ENCODE measurements around the gene MIDN.
"Not testable (repeated sequence)": the region's sequence is repeated elsewhere in the genome, so short reads cannot be mapped to it uniquely, and the experiment has no call there.

The MIDN gene

DNA sequence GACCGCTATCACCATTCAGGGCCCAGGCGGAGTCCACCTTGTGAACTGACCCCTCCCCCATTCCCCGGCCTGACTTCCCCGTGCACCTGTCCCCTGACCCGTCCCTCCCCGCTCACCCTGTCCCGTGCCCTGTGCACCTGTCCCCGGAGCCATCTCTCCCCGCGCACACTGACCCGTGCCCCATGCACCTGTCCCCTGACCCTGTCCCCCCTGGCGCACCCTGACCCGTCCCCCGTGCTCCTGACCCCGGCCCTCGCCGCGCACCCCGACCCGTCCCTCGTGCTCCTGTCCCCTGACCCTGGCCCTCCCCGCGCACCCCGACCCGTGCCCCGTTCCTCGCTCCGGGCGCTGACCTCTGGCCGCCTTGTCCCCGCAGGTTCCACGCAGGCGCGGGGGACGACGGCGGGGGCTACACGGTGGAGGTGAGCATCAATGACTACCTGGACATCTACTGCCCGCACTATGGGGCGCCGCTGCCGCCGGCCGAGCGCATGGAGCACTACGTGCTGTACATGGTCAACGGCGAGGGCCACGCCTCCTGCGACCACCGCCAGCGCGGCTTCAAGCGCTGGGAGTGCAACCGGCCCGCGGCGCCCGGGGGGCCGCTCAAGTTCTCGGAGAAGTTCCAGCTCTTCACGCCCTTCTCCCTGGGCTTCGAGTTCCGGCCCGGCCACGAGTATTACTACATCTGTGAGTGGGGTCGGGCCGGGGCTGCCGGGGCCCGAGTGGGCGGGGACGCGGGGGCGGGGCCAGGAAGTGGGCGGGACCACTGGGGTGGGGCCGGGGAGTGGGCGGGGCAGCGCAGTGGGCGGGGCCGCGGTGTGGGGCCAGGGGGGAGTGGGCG lies 47.0 kb downstream of the MIDN start:
- DNase-seq: no peak

DNA sequence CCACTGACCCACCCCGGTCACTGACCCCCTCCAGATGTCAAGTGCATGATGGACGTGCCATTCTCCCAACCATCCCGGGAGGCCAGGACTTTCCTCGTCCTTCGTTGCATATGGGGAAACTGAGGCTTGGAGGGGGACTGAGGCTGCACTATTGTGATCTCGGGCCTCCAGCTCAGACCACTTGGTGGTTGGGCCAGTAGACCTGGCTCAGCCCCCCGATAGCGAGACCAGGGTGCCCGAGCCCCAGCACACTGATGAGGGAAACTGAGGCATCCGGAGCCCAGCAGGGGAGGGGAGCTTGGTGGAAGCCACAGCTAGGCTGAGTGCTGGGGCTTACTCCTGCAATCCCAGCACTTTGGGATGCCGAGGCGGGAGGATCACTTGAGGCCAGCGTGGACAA lies 47.7 kb downstream of the MIDN start:
- no peak for DNase-seq

DNA sequence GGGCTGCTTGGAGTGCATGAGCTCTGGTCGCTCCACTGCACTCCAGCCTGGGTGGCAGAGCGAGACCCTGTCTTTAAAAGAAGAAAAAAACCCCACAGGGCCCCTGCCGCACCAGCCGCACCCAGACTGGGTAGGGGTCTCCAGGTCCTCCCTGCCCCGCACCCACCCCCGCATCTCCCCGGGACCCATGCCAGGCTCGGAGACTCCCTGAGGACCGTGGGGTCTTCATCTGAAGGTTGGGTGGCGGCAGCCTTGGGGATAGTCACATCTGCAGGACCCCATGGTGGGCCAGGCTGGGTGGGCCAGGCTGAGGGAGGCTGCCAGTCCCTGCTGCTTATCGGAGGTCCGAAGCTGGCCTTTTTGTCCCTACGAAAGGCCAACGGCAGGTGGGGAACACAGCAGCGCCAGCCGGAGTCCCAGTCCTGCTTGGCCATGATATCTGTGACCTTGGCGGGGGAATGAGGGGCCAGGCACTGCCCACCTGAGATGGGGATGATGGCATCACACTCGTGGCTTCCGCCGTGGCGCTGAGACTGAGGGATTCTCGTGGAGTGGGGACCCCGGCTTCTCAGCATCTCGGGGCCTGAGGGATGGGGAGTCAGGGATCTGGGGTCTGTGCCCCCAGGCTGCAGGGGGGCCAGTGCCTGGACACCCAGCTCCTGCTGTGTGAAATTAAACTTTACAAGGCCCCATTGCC lies 48.3 kb downstream of the MIDN start:
- no peak for DNase-seq

DNA sequence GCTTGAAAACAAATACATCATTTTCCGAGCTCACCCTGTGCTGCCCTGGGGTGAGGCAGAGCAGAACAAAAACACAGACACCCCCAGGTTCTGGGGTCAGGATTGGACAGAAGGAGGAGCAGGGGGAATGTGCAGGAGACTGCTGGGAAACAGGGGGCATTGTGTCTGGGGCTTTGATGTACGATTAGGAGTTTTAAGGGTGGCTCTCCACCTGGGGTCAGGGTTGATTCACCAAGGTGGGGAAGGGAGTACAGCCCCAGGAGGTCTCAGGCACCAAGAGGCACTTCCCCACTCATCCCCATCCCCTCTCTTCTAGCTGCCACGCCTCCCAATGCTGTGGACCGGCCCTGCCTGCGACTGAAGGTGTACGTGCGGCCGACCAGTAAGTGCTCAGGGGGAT lies 49.9 kb downstream of the MIDN start:
- no peak for DNase-seq

DNA sequence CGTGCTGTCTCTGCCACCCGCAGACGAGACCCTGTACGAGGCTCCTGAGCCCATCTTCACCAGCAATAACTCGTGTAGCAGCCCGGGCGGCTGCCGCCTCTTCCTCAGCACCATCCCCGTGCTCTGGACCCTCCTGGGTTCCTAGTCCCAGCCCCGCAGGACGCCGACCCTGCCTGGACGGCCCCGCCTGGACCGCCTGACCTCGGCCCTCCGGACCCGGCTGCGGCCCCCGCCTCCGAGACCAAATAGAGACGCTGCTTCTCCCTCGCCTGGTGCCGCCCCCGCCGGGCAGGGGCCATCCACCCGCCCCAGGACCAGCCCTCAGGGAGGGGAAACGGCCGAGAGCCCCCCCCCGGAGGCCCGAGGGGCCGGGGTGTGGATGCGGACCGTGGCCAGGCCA lies 51.4 kb downstream of the MIDN start:
- no peak for DNase-seq

DNA sequence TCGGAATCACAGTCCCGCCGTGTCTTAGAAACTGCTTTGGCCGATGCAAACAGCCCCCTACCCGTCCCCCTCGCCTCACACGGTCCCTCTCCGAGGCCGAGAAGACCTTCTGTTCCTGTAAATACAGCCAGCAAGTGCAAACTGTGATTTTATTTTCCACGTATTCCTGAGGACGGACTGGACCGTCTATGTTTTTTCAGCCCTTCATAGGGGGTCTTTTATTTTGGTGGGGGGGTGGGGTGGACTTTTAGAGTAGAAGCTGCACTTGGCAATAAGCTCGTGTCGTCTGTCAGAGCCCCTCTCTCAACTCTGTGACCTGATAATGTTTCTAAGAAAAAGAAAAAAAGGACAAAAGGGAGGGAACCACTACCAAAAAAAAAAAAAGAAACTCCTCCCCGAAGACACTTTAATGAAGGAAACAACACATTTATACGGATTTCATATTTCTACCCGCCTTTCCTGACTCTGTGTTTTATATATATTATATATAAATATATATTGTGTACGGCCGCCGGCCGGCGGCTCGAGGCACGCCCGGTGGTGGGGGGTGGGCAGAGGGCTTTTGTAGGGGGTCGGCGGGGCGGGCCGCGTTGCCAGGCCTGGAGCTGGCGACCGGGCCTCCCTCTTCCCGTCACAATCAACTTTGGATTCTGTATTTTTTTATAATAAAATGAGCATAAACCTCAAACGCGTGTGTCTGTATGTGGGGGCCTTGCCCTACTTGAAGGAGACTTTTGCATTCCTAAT lies 52.5 kb downstream of the MIDN start:
- no peak for DNase-seq

DNA sequence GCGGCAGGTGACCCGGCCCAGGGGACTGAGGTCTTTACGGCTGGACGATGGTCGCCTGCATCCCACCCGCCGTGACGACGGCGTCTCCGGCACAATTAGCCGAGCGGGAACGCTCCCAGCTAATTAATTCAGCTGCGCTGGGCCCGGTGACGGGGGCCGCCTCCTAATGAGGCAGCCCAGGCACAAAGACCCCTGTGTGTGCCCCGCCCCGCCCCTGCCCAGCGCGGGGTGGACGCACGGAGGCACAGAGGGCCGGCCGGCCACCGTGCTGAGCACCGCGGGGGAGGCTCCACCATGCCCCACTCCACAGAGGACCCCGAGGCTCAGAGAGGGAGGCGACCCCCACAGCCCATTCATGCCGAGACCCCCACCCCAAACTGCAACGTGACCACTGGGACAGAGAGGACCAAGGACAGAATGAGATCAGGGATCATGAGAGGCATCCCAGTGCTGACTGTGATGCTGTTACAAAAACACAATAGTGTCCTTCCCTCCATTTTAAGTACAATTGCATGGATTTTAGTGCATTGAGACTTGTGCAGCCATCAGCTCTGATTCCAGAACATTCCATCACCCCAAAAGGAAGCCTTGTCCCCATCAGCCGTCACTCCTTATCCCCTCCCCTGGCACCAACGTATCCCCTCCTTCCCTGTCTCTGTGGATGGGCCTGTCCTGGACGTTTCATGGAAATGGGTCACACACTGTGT lies 54.3 kb downstream of the MIDN start:
- DNase-seq: peak; percentile 47 to 69

DNA sequence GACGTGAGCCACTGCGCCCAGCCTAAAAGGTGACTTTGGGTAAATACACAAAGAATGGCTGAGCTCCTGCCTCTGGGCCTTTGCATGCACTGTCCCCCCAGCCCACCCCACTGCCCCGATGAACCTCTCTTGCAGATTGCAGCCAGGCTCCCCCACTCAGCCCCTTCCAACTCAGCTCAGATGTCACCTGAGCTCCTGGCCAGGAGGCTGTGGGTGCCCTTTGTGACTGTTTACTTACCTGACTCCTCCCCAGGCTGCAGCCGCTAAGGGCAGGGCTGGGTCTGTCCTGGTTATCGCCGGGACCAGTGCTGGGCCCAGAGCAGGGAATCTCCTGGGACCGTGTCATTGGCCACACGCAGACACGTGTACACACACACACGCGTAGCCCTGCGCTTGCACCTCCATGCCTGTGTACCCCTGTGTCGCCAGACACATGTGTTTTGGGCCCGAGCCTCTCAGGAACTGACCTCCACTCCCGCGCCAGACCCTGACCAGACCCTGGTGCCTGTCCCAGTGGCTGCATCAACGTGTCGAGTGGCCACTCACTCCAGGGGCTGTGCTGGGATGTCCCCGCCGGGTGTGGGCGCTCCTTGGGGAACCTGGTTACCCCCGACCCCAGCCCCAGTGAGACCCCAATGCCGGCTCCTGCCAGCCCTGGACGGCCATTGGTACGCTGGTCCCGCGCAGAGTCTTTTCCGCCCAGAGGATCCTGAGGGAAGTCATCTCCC lies 56.0 kb downstream of the MIDN start:
- no peak for DNase-seq

DNA sequence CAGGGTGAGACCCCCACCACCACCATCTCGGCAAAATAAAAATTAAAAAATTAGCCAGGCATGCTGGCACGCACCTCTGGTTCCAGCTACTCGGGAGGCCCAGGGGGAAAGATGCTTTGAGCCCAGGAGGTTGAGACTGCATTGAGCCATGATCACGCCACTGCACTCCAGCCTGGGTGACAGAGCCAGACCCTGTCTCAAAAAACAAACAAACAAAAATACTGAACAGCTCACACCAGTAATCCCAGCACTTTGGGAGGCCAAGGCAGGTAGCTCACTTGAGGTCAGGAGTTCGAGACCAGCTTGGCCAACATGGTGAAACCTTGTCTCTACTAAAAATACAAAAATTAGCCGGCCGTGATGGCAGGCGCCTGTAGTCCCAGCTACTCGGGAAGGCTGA lies 57.0 kb downstream of the MIDN start:
- not testable (repeated sequence) for DNase-seq

DNA sequence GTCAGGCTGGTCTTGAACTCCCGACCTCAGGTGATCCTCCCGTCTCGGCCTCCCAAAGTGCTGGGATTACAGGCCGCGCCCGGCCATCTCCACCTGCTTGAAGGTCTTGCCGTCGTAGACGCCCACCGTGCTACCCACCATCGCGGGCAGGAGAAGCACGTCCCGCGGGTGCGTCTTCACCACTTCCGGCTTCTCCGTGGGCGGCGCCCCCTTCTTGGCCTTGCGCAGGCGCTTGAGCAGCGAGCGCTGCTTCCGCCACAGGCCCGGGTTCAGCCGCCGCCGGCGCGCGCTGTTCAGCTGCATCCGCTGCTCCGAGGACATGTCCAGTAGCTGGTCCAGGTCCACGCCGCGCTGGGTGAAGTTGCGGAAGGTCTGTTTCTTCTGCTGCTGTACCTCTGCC lies 58.9 kb downstream of the MIDN start:
- DNase-seq: no peak

DNA sequence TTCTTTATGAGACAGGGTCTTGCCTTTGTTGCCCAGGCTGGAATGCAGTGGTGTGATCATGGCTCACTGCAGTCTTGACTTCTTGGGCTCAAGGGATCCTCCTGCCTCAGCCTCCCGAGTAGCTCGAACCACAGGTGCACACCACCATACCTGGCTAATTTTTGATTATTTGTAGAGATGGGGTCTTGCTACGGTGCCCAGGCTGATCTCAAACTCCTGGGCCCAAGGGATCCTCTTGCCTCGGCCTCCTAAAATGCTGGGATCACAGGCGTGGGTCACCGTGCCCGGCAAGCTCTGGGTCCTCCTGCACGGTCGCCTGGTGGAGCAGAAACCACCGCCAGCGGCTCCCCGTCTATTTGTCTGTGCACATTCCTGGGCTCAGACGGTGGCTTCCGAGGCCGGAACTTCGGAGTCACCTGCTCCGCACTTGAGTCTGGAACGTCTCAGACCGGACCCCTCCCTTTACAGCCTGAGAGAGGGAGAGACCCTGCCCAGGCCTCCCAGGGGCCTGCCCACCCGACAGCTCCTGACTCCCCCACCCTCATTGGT lies 59.4 kb downstream of the MIDN start:
- DNase-seq: no peak

DNA sequence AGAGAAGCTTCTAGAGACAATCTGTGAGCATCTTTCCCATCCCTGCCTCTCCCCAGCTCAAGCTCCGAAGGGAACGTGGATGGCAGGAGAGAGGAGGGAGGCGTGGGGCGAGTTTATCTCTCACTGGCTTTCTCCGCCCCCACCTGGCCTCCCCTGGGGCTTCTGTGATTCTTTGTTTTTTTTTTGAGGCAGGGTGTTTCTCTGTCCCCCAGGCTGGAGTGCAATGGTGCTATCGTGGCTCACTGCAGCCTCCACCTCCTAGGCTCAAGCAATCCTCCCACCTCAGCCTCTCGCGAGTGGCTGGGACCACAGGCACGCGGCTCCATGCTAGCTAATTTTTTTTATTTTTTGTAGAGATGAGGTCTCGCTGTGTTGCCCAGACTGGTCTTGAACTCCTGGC lies 60.3 kb downstream of the MIDN start:
- no peak for DNase-seq
